ENCODE measurements around the gene RORC.

RORC gene

DNA sequence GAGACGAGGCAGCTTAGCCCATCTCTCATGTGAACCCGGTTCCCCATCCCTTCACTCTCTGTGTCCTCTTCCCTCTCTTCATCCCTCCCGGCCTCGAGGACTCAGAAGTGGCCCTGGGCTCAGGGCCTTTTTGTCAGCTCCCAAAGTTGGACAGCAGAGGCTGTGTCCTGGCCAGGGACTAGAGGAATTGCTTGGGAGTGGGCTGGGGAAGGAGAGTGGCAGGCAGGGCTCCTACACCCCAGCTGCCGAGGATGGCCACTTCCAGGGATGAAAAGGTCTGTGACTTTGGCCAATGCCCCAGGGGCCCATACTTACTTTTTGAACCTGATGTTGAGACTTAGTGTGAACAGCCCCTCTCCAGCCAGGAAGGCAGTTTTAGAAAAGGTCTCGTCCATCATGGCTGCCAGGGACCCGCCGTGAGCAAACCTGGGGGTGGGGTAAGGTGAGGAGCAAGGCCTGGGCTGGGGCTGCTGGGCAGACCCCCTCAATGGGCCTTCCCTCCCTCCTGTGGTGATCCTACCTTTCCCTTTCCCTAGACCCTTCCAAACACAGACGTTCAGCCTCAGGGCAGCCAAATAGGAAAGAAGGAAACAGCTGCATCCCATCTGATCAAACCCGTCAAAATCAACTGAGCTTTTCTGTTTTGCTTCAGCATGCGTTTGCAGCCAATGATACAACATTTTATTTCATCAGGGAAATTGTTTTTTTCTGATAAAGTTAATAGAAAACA, 16.4 kb upstream of the RORC start:
- no peak for DNase-seq

GRCh38 chr1:151846686-151847237, 15.2 kb upstream of the RORC start:
- DNase-seq = no peak

GRCh38 chr1:151846062-151846568, 14.5 kb upstream of the RORC start:
- no peak for DNase-seq

DNA sequence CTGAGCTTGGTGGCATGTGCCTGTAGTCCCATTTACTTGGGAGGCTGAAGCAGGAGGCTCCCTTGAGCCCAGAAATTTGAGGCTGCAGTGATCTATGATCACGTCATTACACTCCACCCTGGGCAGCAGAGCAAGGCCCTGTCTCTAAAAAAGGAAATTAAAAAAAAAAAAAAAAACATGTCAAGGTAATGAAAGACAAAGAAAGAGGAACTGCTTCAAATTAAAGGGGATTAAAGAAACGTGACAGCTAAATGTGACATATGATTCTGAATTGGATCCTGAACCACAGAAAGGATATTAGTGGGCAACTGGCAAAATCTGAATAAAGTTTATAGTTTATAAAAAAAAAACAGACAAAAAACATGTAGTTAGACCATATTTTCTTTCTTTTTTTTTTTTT, 11.8 kb upstream of the RORC start:
- DNase-seq = no peak

GRCh38 chr1:151841141-151841540, 9.5 kb upstream of the RORC start:
- no peak for DNase-seq

- no peak for DNase-seq
Observed at GRCh38 chr1:151840421-151840820, 8.8 kb upstream of the RORC start.

DNA sequence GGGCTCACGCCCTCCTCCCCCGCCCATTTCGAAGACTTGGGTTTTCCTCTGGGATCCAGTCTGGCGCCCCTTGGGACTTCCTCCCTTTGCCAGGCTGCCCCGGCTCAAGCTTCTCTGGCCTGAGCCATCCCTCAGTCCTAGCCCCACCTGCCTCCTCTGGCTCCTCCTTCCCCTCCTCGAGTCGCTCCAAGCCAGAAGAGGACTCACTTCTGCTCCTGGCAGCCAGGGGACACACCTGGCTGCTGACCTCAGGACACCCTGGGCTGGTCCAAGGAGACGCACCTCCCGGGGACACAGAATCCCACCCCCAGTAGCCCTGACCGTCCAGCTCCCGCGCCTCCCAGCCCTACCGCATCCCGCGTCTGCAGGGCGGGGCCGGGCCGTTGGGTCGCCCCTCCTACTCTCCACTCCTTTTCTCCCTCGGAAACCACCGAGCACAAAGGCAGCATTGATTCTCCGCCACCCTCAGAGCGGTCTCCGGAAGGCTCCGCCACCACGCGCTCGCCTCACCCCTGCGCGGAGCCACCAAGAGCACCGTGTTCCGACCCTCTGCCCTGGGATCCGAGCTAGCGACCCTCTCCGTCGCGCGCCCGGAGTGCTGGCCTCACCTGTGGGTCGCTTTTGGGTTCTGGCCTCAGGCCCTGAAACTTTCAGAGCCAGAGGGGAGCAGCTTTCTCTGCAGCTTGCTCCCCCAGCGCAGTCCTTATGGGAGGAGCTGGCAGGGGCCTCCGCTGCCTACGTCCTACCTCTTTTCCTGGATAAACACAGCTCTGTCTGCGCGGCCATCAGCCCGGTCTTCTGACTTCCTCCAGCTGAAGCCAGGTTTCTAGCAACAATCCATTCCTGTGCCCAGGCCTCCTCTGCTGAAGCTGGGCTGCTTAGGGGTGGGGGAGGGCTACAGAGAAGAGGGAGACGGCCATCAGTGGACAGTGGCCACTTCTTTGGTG, 8.1 kb upstream of the RORC start, which contains the start of gene C2CD4D:
TSS of gene C2CD4D (minus strand) at position 364 of the 947 bp plus-strand sequence. CDS start 831 bp downstream, outside the sequence.
- DNase-seq = peak; percentile 68

DNA sequence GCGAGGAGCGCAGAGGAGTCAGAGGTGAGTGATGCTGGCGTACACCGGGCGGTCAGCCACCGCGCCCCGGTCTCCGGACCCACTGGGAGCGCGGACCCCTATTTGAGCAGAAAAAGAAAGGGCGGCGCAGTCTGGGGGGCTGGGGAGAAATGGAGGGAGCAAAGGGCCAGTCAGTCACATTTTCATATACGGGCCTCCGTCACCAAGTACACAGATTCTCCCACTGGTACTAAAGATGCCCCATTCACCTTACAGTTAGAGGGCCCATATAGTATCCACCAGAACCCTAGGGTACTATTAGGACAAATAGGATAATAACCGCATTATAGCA, 7.4 kb upstream of the RORC start:
- DNase-seq = no peak

- no peak for DNase-seq
Observed at GRCh38 chr1:151838222-151839081, 6.8 kb upstream of the RORC start.

- no peak for DNase-seq
Observed at GRCh38 chr1:151837884-151838221, 6.3 kb upstream of the RORC start.

DNA sequence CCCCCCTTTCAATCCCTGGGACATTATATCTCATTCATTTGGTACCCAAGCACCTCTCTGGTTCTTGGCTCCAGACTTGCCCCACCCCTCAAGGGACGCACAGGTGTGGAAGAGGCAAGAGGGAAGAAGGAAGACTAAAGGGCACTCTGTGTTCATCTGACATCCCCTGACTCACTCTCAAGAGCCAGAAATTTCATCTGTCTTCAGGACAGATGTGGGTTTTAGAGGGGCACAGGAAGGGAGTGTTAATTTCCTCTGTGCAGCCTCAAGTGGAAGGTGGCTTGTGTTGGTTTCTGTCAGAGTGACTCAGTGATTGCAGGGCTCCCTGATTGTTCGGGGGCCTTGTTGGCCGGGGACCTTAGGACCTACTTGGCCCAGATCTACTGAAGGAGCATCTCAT, 5.6 kb upstream of the RORC start:
- DNase-seq = no peak

DNA sequence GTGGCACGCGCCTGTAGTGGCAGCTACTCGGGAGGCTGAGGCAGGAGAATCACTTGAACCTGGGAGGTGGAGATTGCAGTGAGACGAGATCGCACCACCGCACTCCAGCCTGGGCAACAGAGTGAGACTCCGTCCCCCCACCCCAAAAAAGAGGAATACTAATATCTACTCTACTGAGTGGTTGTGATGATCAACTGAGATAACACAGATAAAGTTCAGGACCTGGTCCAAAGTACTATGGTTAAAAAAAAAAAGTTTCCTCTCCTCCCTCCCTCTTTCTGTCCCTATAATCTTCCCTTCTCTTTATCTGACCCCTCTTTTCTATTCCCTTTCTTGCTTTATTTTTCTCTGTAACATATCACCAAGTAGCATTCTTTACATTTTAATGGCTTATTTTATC, 4.0 kb upstream of the RORC start:
- no peak for DNase-seq

DNA sequence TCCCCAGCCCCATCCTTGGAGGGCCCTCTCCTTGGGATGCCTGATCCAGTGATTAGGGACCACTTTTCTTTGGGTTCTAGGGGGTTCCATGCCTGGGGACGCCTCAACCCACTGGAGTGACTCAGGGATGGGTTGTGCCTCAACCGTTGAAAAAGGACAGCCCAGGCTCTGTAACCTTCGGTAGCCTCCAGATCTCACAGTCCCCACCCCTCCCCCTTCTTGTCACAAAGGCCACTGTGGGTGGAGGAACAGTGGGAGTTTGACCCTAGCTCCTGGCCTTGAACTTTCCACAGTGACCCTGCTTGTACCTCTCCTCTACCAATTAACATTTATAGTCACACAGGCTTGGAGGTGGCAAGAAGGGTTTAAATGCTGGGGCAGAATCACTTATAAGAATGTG, 2.6 kb upstream of the RORC start:
- DNase-seq = no peak

- no peak for DNase-seq
Observed at GRCh38 chr1:151833172-151833900, 1.7 kb upstream of the RORC start.

DNA sequence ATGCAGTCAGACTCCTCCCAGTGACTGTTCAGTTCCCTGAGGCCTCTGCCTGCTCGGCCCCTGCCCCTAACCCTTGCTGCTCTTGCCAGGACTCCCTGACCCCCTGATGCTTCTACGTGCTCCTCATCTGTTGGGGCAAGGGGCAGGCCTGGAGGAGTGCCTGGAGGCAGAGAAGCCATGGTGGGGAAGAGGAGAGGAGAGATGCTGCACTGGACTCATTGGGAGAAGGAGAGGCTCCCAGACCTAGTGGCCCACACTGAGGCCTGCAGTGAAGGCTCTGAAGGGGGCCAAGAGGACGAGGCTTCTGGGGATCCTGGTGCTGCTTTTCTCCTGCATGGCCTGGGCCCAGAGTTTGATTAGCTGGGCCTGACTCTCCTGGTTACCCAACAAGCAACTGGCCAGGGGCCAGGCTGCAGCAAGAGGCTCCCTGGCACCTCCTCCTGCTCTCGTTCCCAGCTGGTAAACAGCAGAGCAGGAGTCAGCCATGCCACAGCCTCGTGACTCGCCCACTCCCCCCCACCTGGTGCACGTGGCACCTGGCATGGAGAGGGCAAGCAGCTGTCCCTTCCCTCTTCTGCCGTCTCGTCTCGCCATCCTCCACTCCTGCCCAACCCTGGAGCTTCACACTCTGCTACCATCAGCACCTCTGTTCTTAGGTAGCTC, 847 bp upstream of the RORC start:
- DNase-seq = peak; percentile 80

- DNase-seq = no peak
Observed at GRCh38 chr1:151831256-151831591, 378 bp downstream of the RORC start.

- DNase-seq = no peak
Observed at GRCh38 chr1:151830055-151830454, 1.5 kb downstream of the RORC start.

GRCh38 chr1:151829352-151830046, 2.1 kb downstream of the RORC start:
- no peak for DNase-seq

GRCh38 chr1:151828921-151829320, 2.7 kb downstream of the RORC start:
- DNase-seq = no peak

GRCh38 chr1:151827853-151828252, 3.7 kb downstream of the RORC start:
- no peak for DNase-seq
